ENCODE results near the gene ARAP2.

DNA sequence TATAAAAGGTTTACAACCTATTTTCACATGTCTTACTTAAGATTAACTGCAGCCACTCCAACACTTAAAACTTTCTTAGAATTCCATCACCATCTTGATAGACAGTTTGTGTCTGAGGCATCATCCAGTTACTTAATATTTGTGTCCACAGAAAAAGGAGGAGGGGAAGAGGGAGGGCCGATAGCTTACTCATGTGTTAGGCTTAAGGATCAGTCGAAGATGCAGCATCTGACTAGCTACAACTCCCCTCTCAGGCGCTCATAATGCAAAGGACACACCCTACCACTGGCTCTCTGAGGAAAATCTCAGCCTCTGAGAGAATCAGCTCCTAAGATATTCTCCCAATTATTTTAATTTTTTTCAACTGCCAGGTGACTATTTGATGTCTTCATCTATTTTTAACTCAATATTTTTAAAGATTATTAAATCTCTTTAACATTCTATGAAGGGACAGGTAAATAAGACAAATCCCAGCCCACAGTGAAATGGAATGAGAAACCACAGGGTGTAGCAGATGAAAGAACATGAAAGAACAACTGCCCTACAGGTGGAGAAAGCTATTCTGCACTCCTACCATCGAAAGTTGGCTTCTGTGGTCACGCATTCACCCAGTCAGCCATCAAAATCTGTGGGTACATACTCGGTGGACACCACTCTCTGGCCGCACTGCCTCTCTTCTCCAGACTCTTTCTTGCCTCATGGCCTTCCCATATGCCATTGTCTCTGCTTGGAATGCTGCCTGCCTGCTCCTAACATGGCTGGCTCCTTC lies 48.0 kb downstream of the ARAP2 start:
- TF ChIP-seq, protein P1, sequence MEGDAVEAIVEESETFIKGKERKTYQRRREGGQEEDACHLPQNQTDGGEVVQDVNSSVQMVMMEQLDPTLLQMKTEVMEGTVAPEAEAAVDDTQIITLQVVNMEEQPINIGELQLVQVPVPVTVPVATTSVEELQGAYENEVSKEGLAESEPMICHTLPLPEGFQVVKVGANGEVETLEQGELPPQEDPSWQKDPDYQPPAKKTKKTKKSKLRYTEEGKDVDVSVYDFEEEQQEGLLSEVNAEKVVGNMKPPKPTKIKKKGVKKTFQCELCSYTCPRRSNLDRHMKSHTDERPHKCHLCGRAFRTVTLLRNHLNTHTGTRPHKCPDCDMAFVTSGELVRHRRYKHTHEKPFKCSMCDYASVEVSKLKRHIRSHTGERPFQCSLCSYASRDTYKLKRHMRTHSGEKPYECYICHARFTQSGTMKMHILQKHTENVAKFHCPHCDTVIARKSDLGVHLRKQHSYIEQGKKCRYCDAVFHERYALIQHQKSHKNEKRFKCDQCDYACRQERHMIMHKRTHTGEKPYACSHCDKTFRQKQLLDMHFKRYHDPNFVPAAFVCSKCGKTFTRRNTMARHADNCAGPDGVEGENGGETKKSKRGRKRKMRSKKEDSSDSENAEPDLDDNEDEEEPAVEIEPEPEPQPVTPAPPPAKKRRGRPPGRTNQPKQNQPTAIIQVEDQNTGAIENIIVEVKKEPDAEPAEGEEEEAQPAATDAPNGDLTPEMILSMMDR (IDR thresholded peaks at IDR 0.05; ENCODE audit: borderline replicate concordance, extremely low read depth, low read length, poor library complexity, severe bottlenecking) = no peak
- TF ChIP-seq EZH2 (IDR thresholded peaks at IDR 0.05; ENCODE audit: borderline replicate concordance, low read depth, low read length, severe bottlenecking) = no peak

All from DND-41 (cell line).